ENCODE measurements around the gene PTCSC3. TPM values are rescaled to one million over a fixed set of nuclear protein-coding genes. Genes with fewer than 3 reads are reported as not detected.

The PTCSC3 gene
- total RNA-seq, 4 donors from 2014 or later = not detected

DNA sequence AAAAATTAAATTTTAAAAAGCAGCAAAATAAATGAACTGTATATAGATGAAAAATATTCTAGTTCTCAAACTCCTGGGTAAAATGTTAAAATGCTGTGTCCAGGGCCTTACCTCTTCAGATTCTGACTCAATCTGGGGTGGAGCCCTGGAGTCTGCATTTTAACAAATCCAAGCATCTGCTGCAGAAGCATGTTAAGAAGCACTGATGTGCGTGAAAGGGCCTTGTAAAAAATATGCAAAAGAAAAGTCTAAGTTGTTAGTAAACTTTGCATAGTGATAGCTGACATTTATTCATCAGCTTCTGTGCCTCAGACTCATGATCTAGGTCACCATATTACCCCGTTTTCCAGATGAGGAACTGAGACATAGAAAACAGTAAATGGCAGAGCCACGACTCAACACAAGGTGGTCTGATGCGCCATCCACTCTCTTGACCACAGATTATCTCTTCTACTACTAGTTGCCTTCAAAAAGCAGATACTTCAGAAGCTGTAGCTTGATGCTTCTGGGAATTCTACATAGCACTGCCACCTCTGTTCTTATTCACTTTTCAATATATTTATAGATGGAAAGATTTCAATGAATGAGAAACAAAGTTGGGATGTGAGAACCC is 28.0 kb upstream of the PTCSC3 start:
- ATAC-seq = no peak
- 81 to 83% methylated on average over 3 to 4 of the region's 4 CpGs for WGBS, 2 donors (ENCODE audit: low coverage in 1 of 2)
- TF ChIP-seq, protein P1, sequence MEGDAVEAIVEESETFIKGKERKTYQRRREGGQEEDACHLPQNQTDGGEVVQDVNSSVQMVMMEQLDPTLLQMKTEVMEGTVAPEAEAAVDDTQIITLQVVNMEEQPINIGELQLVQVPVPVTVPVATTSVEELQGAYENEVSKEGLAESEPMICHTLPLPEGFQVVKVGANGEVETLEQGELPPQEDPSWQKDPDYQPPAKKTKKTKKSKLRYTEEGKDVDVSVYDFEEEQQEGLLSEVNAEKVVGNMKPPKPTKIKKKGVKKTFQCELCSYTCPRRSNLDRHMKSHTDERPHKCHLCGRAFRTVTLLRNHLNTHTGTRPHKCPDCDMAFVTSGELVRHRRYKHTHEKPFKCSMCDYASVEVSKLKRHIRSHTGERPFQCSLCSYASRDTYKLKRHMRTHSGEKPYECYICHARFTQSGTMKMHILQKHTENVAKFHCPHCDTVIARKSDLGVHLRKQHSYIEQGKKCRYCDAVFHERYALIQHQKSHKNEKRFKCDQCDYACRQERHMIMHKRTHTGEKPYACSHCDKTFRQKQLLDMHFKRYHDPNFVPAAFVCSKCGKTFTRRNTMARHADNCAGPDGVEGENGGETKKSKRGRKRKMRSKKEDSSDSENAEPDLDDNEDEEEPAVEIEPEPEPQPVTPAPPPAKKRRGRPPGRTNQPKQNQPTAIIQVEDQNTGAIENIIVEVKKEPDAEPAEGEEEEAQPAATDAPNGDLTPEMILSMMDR (IDR thresholded peaks at IDR 0.05) = no peak
- TF ChIP-seq EP300 (IDR thresholded peaks at IDR 0.05) = no peak
- TF ChIP-seq POLR2A (IDR thresholded peaks at IDR 0.05) = no peak
- TF ChIP-seq POLR2AphosphoS5 (IDR thresholded peaks at IDR 0.05) = no peak
- no peaks in the 10 kb centered on the region for H3K36me3 ChIP-seq
- H3K4me1 ChIP-seq = no peaks in the 10 kb centered on the region
- H3K27me3 ChIP-seq = no peaks in the 10 kb centered on the region
- H3K27ac ChIP-seq = no peak overlapping the region
- peaks cover 0 to 7% (median 0%) of the 10 kb centered on the region in 3 donors for H3K9me3 ChIP-seq
- H3K4me3 ChIP-seq = no peak overlapping the region

DNA sequence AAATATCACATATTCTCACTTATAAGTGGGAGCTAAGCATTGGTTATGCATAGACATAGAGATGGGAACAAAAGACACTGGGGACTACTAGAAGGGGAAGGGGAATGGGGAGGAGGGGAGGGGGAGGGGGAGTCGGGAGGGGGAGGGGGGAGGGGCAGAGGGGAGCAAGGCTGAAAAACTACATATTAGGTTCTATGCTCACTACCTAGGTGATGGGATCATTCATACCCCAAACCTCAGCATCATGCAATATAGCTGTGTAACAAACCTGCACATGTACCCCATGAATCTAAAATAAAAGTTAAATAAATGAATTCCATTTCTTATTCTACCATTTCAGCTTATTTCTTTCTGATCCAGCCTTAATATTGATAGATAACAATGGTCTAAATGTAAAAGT is 21.9 kb upstream of the PTCSC3 start:
- no peak overlapping the region for H3K27ac ChIP-seq
- no peak overlapping the region for H3K4me3 ChIP-seq
- TF ChIP-seq EP300 (IDR thresholded peaks at IDR 0.05) = no peak
- no peak for TF ChIP-seq POLR2A (IDR thresholded peaks at IDR 0.05)
- TF ChIP-seq, protein P1 (IDR thresholded peaks at IDR 0.05) = no peak
- no peak for TF ChIP-seq POLR2AphosphoS5 (IDR thresholded peaks at IDR 0.05)
- no peaks in the 10 kb centered on the region for H3K27me3 ChIP-seq
- ATAC-seq = no peak
- WGBS, 2 donors (ENCODE audit: low coverage in 1 of 2) = no CpG with 5 or more reads among the region's 1 CpG
- H3K36me3 ChIP-seq = no peaks in the 10 kb centered on the region
- no peaks in the 10 kb centered on the region for H3K4me1 ChIP-seq
- peaks cover 0 to 7% (median 0%) of the 10 kb centered on the region in 3 donors for H3K9me3 ChIP-seq

DNA sequence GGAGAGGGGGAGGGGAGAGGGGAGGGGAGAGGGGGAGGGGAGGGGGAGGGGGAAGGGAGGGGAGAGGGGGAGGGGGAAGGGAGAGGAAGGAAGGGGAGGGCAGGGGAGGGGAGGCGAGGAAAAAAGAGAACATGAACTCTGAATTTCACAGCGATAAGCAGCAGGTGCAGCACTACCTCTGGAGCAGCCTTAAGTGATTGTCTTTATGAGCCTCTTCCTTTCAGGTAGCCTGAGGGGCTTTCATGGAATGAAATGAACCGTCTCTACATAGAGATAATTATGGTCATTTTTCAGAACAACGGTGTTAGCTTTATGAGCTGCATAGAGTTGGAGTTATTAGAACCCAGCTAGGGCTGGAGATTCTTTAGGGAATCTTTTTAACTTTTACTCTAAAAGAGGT is 18.1 kb upstream of the PTCSC3 start:
- ATAC-seq = no peak
- Histone ChIP-seq H3K27ac (no peak overlapping the region), H3K27me3 (no peaks in the 10 kb centered on the region), H3K9me3 (no peaks in the 10 kb centered on the region), H3K4me1 (no peaks in the 10 kb centered on the region), H3K4me3 (no peak overlapping the region), H3K36me3 (no peaks in the 10 kb centered on the region)
- 66 to 91% methylated on average over 3 of the region's 4 CpGs for whole genome bisulfite sequencing, 2 donors (ENCODE audit: low coverage in 1 of 2)
- TF ChIP-seq POLR2A (IDR thresholded peaks at IDR 0.05) = no peak
- TF ChIP-seq, protein P1 (IDR thresholded peaks at IDR 0.05) = no peak

DNA sequence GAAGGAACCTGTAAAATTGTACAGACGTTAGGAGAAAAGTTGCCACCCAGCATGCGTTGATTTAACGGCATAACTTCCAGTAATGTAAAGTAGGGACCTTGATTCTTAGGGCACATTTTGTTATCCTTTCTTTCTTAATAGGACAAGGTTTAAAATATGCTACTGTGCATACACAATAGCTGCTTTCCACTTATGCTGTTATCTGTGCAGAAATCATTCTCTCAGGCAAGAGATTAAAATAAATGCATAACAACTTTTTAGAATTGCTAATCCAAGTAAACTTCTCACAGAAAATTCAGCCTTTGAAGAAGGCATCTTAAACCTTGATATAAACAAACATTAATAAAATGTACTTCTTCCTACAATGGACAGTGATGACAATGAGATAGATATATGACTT is 16.0 kb upstream of the PTCSC3 start:
- Histone ChIP-seq H3K36me3 (no peaks in the 10 kb centered on the region), H3K27ac (no peak overlapping the region), H3K4me3 (no peak overlapping the region), H3K4me1 (no peaks in the 10 kb centered on the region), H3K27me3 (no peaks in the 10 kb centered on the region), H3K9me3 (no peaks in the 10 kb centered on the region)
- ATAC-seq = no peak
- 68 to 72% methylated on average over 3 of the region's 3 CpGs for WGBS, 2 donors (ENCODE audit: low coverage in 1 of 2)
- TF ChIP-seq EP300 (IDR thresholded peaks at IDR 0.05) = no peak
- no peak for TF ChIP-seq POLR2A (IDR thresholded peaks at IDR 0.05)
- TF ChIP-seq, protein P1 (IDR thresholded peaks at IDR 0.05) = no peak
- TF ChIP-seq POLR2AphosphoS5 (IDR thresholded peaks at IDR 0.05) = no peak

DNA sequence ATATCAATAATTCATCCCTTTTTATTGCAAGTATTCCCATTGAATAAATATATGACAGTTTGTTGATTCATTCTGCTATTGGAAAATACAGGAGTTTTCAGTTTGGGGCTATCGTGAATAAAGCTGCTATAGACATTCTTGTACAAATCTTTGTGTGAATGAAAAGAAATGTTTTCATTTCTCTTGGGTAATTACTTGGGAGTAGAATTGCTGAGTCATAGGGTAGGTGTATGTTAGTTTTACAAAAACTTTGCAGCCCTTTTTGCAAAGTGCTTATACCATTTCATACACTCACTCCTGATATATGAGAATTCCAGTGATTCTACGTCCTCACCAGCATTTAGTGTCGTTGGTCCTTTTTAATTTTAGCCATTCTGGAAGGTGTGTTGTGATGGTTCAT is 6.9 kb upstream of the PTCSC3 start:
- H3K27ac ChIP-seq = no peak overlapping the region
- no peaks in the 10 kb centered on the region for H3K36me3 ChIP-seq
- no peaks in the 10 kb centered on the region for H3K4me1 ChIP-seq
- H3K9me3 ChIP-seq = peaks cover 0 to 8% (median 0%) of the 10 kb centered on the region in 3 donors
- TF ChIP-seq POLR2AphosphoS5 (IDR thresholded peaks at IDR 0.05) (no peak), POLR2A (IDR thresholded peaks at IDR 0.05) (no peak), EP300 (IDR thresholded peaks at IDR 0.05) (no peak)
- TF ChIP-seq, protein P1 (IDR thresholded peaks at IDR 0.05) = no peak
- 66 to 78% methylated on average over 3 of the region's 3 CpGs for WGBS, 2 donors (ENCODE audit: low coverage in 1 of 2)
- H3K27me3 ChIP-seq = no peaks in the 10 kb centered on the region
- no peak overlapping the region for H3K4me3 ChIP-seq
- ATAC-seq = no peak

Data from gastroesophageal sphincter (tissue), 4 donors.